Tibial nerve (tissue), 3 donors: ENCODE data around the gene LYPD6.

Source experiments
- CTCF ChIP-seq, 5 experiments: fragments of 200-600 bp in 3 of 5; fragments of 450-650 bp in 2 of 5; sonication (generic) in 3 of 5; IDR thresholded peaks; one replicate each; pipeline ENCODE4 v1.5.1; 2016 to 2019; ENCODE audit warnings: antibody characterized with exemption in 5 of 5, mild to moderate bottlenecking in 3 of 5, moderate library complexity in 2 of 5
- POLR2A ChIP-seq, 2 donors: fragments of 450-650 bp; IDR thresholded peaks; one replicate each; pipeline ENCODE4 v1.6.1; 2017; ENCODE audit warnings: antibody characterized with exemption in 2 of 2, mild to moderate bottlenecking in 2 of 2, moderate library complexity in 2 of 2

- no peak for TF ChIP-seq CTCF (IDR thresholded peaks at IDR 0.05)
- TF ChIP-seq POLR2A (IDR thresholded peaks at IDR 0.05), result no peak
Measured at GRCh38 chr2:149418065-149418464, 87.7 kb downstream of the LYPD6 start.
